Stimulated activated naive CD4-positive, alpha-beta T cell (primary cell): Measurements from ENCODE around the gene OCIAD1.
A peak's percentile ranks its signal among the peaks of the same experiment; 100 is the strongest.

Experiments
- DNase-seq, 6 experiments: peaks; one replicate each; lab custom pipeline; 2025; lab: John Stamatoyannopoulos, UW

OCIAD1 gene

GRCh38 chr4:48891028-48891619 is 60.2 kb downstream of the OCIAD1 start:
- no peak for DNase-seq

- DNase-seq: no peak
Measured at GRCh38 chr4:48896845-48897244, 66.0 kb downstream of the OCIAD1 start.

GRCh38 chr4:48898733-48899431 is 68.0 kb downstream of the OCIAD1 start:
- no peak for DNase-seq

- no peak for DNase-seq
Measured at GRCh38 chr4:48899432-48899749, 68.5 kb downstream of the OCIAD1 start.

GRCh38 chr4:48899950-48900349 is 69.1 kb downstream of the OCIAD1 start:
- no peak for DNase-seq

GRCh38 chr4:48901196-48901595 is 70.3 kb downstream of the OCIAD1 start:
- DNase-seq: no peak

GRCh38 chr4:48902266-48902665 is 71.4 kb downstream of the OCIAD1 start:
- no peak for DNase-seq

GRCh38 chr4:48904101-48904500 is 73.2 kb downstream of the OCIAD1 start:
- DNase-seq: no peak

- DNase-seq: no peak
Measured at GRCh38 chr4:48904541-48905142, 73.8 kb downstream of the OCIAD1 start.

- no peak for DNase-seq
Measured at GRCh38 chr4:48905363-48906015, 74.6 kb downstream of the OCIAD1 start.

GRCh38 chr4:48906206-48907173 is 75.6 kb downstream of the OCIAD1 start, which contains the start of gene OCIAD2:
Gene OCIAD2 (minus strand): TSS chr4:48906774. CDS start chr4:48904549, 2,225 bp downstream.
- DNase-seq: peak; percentile 72 to 85 (median 82)

GRCh38 chr4:48907706-48908477 is 77.0 kb downstream of the OCIAD1 start:
- no peak for DNase-seq

GRCh38 chr4:48908687-48909086 is 77.8 kb downstream of the OCIAD1 start:
- no peak for DNase-seq

- DNase-seq: no peak
Measured at GRCh38 chr4:48909697-48910096, 78.8 kb downstream of the OCIAD1 start.

GRCh38 chr4:48910511-48910910 is 79.6 kb downstream of the OCIAD1 start:
- no peak for DNase-seq
